ENCODE measurements around the gene HDAC4.

The HDAC4 gene

DNA sequence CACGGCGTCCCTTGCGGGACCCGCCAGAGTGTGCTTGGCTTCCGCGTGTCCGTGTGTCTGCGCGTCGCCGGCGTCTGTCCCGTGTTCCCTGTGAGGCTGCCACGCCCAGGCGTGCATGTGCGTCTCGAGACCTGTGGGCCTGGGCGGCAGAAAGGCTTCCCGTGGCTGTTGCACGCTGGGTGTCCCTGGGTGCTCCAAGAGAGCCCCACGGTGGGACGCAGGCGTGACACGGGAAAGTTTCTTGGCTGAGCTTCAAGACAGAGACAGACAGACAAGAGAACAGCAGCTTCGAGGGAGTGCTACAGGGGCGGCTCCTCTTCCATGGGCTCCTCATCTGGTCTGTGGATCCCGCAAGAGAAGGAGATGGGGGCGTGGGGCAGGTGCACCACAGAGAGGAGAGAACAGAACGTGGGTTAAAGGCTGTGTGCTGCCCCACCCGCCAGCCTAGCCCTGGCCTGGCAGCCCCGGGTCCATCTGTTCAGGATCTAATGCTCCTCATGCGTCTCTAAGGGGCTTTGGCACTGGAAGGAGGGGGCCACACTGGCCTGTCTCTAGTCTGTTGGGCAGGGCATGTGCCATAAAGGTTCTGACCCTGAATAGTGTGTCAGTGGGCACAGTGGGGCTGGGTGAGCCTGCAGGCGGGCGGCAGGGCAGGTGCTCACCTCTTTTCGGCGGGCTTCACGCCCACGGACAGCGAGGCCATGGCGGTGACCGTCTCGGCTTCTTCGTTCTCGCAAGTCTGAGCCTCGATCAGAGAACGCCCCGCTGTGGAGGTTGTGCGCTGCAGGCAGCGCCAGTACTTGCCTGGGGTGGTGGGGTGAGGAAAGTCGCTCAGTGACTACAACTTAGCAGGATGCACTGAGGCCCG lies 347.8 kb downstream of the HDAC4 start:
- Histone ChIP-seq H4K20me1 (ENCODE audit: insufficient read depth, low read length) (no peaks in the 10 kb centered on the region), H3F3A (ENCODE audit: insufficient read depth, low read length) (no peaks in the 10 kb centered on the region), H3K4me3 (ENCODE audit: low read depth, low read length, poor library complexity, severe bottlenecking) (no peak overlapping the region), H3K9me2 (ENCODE audit: low read depth, low read length) (no peaks in the 10 kb centered on the region), H3K9ac (ENCODE audit: low read length) (no peak overlapping the region), H3K27me3 (ENCODE audit: insufficient read depth, low read length) (peaks cover 5% of the 10 kb centered on the region; the same call in 1 of the 2 replicates), H2AFZ (ENCODE audit: low read length) (no peak overlapping the region), H3K79me2 (ENCODE audit: insufficient read depth, low read length) (no peaks in the 10 kb centered on the region), H3K9me3 (ENCODE audit: low read length) (no peaks in the 10 kb centered on the region), H3K4me1 (ENCODE audit: insufficient read depth, low read length, severe bottlenecking) (no peaks in the 10 kb centered on the region), H3K4me2 (ENCODE audit: low read length) (no peak overlapping the region), H3K27ac (ENCODE audit: low read depth, low read length, poor library complexity, severe bottlenecking) (no peak overlapping the region), H3K36me3 (ENCODE audit: insufficient read depth, low read length) (no peaks in the 10 kb centered on the region)
- TF ChIP-seq, protein P1, sequence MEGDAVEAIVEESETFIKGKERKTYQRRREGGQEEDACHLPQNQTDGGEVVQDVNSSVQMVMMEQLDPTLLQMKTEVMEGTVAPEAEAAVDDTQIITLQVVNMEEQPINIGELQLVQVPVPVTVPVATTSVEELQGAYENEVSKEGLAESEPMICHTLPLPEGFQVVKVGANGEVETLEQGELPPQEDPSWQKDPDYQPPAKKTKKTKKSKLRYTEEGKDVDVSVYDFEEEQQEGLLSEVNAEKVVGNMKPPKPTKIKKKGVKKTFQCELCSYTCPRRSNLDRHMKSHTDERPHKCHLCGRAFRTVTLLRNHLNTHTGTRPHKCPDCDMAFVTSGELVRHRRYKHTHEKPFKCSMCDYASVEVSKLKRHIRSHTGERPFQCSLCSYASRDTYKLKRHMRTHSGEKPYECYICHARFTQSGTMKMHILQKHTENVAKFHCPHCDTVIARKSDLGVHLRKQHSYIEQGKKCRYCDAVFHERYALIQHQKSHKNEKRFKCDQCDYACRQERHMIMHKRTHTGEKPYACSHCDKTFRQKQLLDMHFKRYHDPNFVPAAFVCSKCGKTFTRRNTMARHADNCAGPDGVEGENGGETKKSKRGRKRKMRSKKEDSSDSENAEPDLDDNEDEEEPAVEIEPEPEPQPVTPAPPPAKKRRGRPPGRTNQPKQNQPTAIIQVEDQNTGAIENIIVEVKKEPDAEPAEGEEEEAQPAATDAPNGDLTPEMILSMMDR (IDR thresholded peaks at IDR 0.05; ENCODE audit: low read length), result no peak

DNA sequence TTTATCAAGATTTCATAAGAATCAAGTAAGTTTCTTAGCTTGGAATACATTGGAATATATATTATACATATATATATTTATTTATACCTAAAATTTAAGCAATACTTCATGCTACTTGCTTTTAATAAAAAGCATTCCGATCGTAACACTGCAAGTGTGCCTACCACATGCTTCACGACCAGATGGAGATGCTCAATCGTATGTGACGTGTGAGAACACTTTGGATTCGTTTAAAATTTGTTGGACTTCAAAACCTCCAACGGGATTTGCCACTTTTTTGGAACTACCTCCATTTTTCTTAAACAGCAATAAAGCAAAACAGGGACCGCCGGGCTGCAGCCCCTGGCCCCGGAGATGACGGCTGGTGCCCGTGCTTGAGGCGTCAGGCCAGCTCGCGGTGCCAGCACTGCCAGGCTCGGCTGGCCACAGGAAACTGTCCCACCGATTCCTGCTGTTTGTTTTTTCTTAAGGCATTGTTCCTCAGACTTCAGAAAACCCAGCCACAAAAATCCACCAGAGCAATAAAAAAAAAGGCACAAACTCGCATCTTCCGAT lies 348.9 kb downstream of the HDAC4 start:
- no peak overlapping the region for H3K9ac ChIP-seq (ENCODE audit: low read length)
- H3K9me2 ChIP-seq (ENCODE audit: low read depth, low read length), result no peaks in the 10 kb centered on the region
- no peaks in the 10 kb centered on the region for H3K79me2 ChIP-seq (ENCODE audit: insufficient read depth, low read length)
- no peaks in the 10 kb centered on the region for H4K20me1 ChIP-seq (ENCODE audit: insufficient read depth, low read length)
- peaks cover 5% of the 10 kb centered on the region; the same call in 1 of the 2 replicates for H3K27me3 ChIP-seq (ENCODE audit: insufficient read depth, low read length)
- H3K4me1 ChIP-seq (ENCODE audit: insufficient read depth, low read length, severe bottlenecking), result no peaks in the 10 kb centered on the region
- H3K4me3 ChIP-seq (ENCODE audit: low read depth, low read length, poor library complexity, severe bottlenecking), result no peak overlapping the region
- no peak overlapping the region for H2AFZ ChIP-seq (ENCODE audit: low read length)
- H3F3A ChIP-seq (ENCODE audit: insufficient read depth, low read length), result no peaks in the 10 kb centered on the region
- no peak for TF ChIP-seq EZH2 (IDR thresholded peaks at IDR 0.05; ENCODE audit: borderline replicate concordance, low read length)
- TF ChIP-seq, protein P1 (IDR thresholded peaks at IDR 0.05; ENCODE audit: low read length), result no peak
- no peaks in the 10 kb centered on the region for H3K36me3 ChIP-seq (ENCODE audit: insufficient read depth, low read length)
- no peak overlapping the region for H3K27ac ChIP-seq (ENCODE audit: low read depth, low read length, poor library complexity, severe bottlenecking)
- no peak overlapping the region for H3K4me2 ChIP-seq (ENCODE audit: low read length)
- H3K9me3 ChIP-seq (ENCODE audit: low read length), result no peaks in the 10 kb centered on the region

GRCh38 chr2:239050252-239050649 lies 350.6 kb downstream of the HDAC4 start:
- H3K4me3 ChIP-seq (ENCODE audit: low read depth, low read length, poor library complexity, severe bottlenecking), result no peak overlapping the region
- TF ChIP-seq, protein P1 (IDR thresholded peaks at IDR 0.05; ENCODE audit: low read length), result no peak
- TF ChIP-seq EZH2 (IDR thresholded peaks at IDR 0.05; ENCODE audit: borderline replicate concordance, low read length), result no peak
- no peaks in the 10 kb centered on the region for H3K4me1 ChIP-seq (ENCODE audit: insufficient read depth, low read length, severe bottlenecking)
- H3K79me2 ChIP-seq (ENCODE audit: insufficient read depth, low read length), result no peaks in the 10 kb centered on the region
- H3F3A ChIP-seq (ENCODE audit: insufficient read depth, low read length), result no peaks in the 10 kb centered on the region
- no peaks in the 10 kb centered on the region for H4K20me1 ChIP-seq (ENCODE audit: insufficient read depth, low read length)
- H3K9me2 ChIP-seq (ENCODE audit: low read depth, low read length), result no peaks in the 10 kb centered on the region
- H3K36me3 ChIP-seq (ENCODE audit: insufficient read depth, low read length), result no peaks in the 10 kb centered on the region
- H3K9me3 ChIP-seq (ENCODE audit: low read length), result no peaks in the 10 kb centered on the region
- no peak overlapping the region for H2AFZ ChIP-seq (ENCODE audit: low read length)
- peaks cover 5% of the 10 kb centered on the region; the same call in 1 of the 2 replicates for H3K27me3 ChIP-seq (ENCODE audit: insufficient read depth, low read length)
- no peak overlapping the region for H3K27ac ChIP-seq (ENCODE audit: low read depth, low read length, poor library complexity, severe bottlenecking)
- H3K4me2 ChIP-seq (ENCODE audit: low read length), result no peak overlapping the region
- H3K9ac ChIP-seq (ENCODE audit: low read length), result no peak overlapping the region
